LNCaP clone FGC (cell line): Measurements from ENCODE around the gene GPR83.

Source experiments
- DNase-seq: peaks from one replicate; pipeline ENCODE4 v3.0.0-alpha.2; 2011; ENCODE audit warnings: low read depth
- H3K4me3 ChIP-seq: 2 replicates; pipeline ENCODE4 v1.5.1; 2011; ENCODE audit warnings: mild to moderate bottlenecking, low read depth, low read length, control low read depth
- CTCF ChIP-seq: IDR thresholded peaks from 2 replicates; pipeline ENCODE4 v1.5.1; 2012; ENCODE audit warnings: mild to moderate bottlenecking; ENCODE audit not compliant: control insufficient read depth, insufficient read depth; ENCODE audit errors: extremely low read depth

Gene GPR83

DNA sequence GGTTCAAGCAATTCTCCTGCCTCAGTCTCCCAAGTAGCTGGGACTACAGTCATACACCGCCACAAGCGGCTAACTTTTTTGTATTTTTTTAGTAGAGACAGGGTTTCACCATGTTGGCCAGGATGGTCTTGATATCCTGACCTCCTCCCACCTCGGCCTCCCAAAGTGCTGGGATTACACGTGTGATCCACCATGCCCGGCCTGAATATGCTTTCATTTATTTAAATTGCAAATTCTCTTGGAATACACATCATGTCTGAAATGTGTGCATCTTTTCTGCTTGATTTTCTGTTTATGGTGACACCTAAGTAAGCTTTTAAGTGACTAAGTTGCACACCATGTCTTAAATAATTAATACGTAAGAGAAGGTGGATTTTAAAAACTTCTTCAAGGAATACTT is 65.2 kb downstream of the GPR83 start:
- TF ChIP-seq CTCF: no peak
- no peak for DNase-seq
- no peak overlapping the region for H3K4me3 ChIP-seq

GRCh38 chr11:94332814-94333213 is 68.4 kb downstream of the GPR83 start:
- no peak overlapping the region for H3K4me3 ChIP-seq

GRCh38 chr11:94330789-94331188 is 70.4 kb downstream of the GPR83 start:
- DNase-seq: no peak
- no peak for TF ChIP-seq CTCF
- H3K4me3 ChIP-seq: no peak overlapping the region

More at GRCh38 chr11:94332814-94333213, 68.4 kb downstream of the GPR83 start:
- TF ChIP-seq CTCF: no peak
- DNase-seq: no peak

- no peak overlapping the region for H3K4me3 ChIP-seq
- DNase-seq: no peak
- TF ChIP-seq CTCF: no peak
These were observed 71.7 kb downstream of the GPR83 start for GRCh38 chr11:94329501-94329900.

- no peak for TF ChIP-seq CTCF
- H3K4me3 ChIP-seq: no peak overlapping the region
- DNase-seq: no peak
These were observed 72.6 kb downstream of the GPR83 start for GRCh38 chr11:94328587-94329080.
